K562 (cell line): ENCODE measurements around the gene USP31. TPM values are rescaled to one million over a fixed set of nuclear protein-coding genes. Genes with fewer than 3 reads are reported as not detected.

Source experiments
- ATAC-seq: fragments of 200-7000 bp; cut with Tn5 transposase; 3 replicates; pipeline ENCODE4 v1.9.1; 2020; ENCODE audit warnings: moderate library complexity
- BruUV-seq: library from RNA; stranded (reverse); fragments of 400-500 nt; replicated peaks from 2 replicates; lab custom pipeline; 2021; lab: Mats Ljungman, UMichigan
- CTCF ChIA-PET: fragments of 300-600 bp; formaldehyde crosslinking; extraction: SDS; loops from one replicate; lab custom pipeline; 2021; ENCODE audit warnings: low intra/inter-chr PET ratio; lab: Yijun Ruan, JAX
- POLR2A ChIA-PET: fragments of 300-600, 350-650 bp; sonication (Branson Sonifier 250); formaldehyde crosslinking; extraction: SDS; loops from one replicate; lab custom pipeline; 2021; ENCODE audit warnings: antibody characterized with exemption, inconsistent platforms; lab: Yijun Ruan, JAX
- DNase-seq, 4 experiments: peaks; one replicate each; pipeline versions ENCODE4 v3.0.0 to v3.0.0-alpha.2; 2011 to 2018; ENCODE audit warnings: low spot score in 3 of 4, mixed read lengths in 3 of 4; ENCODE audit errors: extremely low read depth in 1 of 4
- FAIRE-seq: peaks from 2 replicates; lab custom pipeline; 2011; peaks lifted over from hg19 to GRCh38; lab: Jason Lieb, UNC
- H2AFZ ChIP-seq: 2 replicates; pipeline ENCODE4 v1.6.0; 2011; ENCODE audit warnings: low read depth, low read length, control low read depth, inconsistent platforms
- H3K27ac ChIP-seq: fragments of 200-600 bp; 3 replicates; pipeline ENCODE4 v1.8.0; 2011; ENCODE audit warnings: low read depth, mild to moderate bottlenecking, control low read depth, inconsistent platforms, low read length, moderate library complexity, mixed read lengths; ENCODE audit errors: extremely low read depth
- H3K27me3 ChIP-seq, 2 experiments: fragments of 300-600 bp in 1 of 2; 2 replicates in 1 of 2; 3 replicates in 1 of 2; pipeline versions ENCODE4 v1.6.0 to v1.8.0; 2011; ENCODE audit warnings: inconsistent platforms in 2 of 2, low read length in 2 of 2, mild to moderate bottlenecking in 1 of 2, mixed read lengths in 1 of 2, moderate library complexity in 1 of 2; ENCODE audit not compliant: control insufficient read depth in 2 of 2, insufficient read depth in 2 of 2
- H3K36me3 ChIP-seq: fragments of 300-600 bp; 3 replicates; pipeline ENCODE4 v1.8.0; 2011; ENCODE audit warnings: mild to moderate bottlenecking, low read length, inconsistent platforms; ENCODE audit not compliant: control insufficient read depth, insufficient read depth
- H3K4me1 ChIP-seq, 2 experiments: fragments of 200-600 bp in 1 of 2; replicated peaks in 1 of 2; 2 replicates in 1 of 2; 3 replicates in 1 of 2; pipeline versions ENCODE4 v1.5.1 to v1.8.0; 2011; ENCODE audit warnings: inconsistent platforms in 2 of 2, low read length in 2 of 2, mild to moderate bottlenecking in 1 of 2, mixed read lengths in 1 of 2, moderate library complexity in 1 of 2; ENCODE audit not compliant: control insufficient read depth in 2 of 2, insufficient read depth in 2 of 2
- H3K4me2 ChIP-seq: 2 replicates; pipeline ENCODE4 v1.6.1; 2011; ENCODE audit warnings: low read length, control low read depth, inconsistent platforms, mixed read lengths; ENCODE audit not compliant: insufficient read depth
- H3K4me3 ChIP-seq: fragments of 200-600 bp; sonication (generic), shearing (Covaris generic); 2 replicates; pipeline ENCODE4 v1.5.1; 2016; ENCODE audit warnings: control low read depth, inconsistent platforms
- H3K79me2 ChIP-seq: fragments of 200-600 bp; 3 replicates; pipeline ENCODE4 v1.8.0; 2011; ENCODE audit warnings: low read length, inconsistent platforms; ENCODE audit not compliant: control insufficient read depth, insufficient read depth
- H3K9ac ChIP-seq, 2 experiments: 2 replicates each; pipeline versions ENCODE4 v1.6.0 to v1.6.1; 2011; ENCODE audit warnings: low read depth in 2 of 2, low read length in 2 of 2, control low read depth in 1 of 2, inconsistent platforms in 1 of 2, mild to moderate bottlenecking in 1 of 2, mixed read lengths in 1 of 2; ENCODE audit not compliant: insufficient read depth in 1 of 2
- H3K9me1 ChIP-seq: one replicate; pipeline ENCODE4 v1.6.0; 2011; ENCODE audit warnings: inconsistent platforms, mild to moderate bottlenecking, low read length, moderate library complexity; ENCODE audit not compliant: control insufficient read depth, insufficient read depth
- H3K9me3 ChIP-seq: replicated peaks from 2 replicates; pipeline ENCODE4 v1.5.1; 2011; ENCODE audit warnings: low read depth, low read length, inconsistent platforms; ENCODE audit not compliant: control insufficient read depth, insufficient read depth
- H4K20me1 ChIP-seq: replicated peaks from 2 replicates; pipeline ENCODE4 v1.6.1; 2011; ENCODE audit warnings: low read length, inconsistent platforms, mixed read lengths; ENCODE audit not compliant: control insufficient read depth, insufficient read depth
- HDAC8 ChIP-seq: fragments of 450-650 bp; IDR thresholded peaks from 2 replicates; pipeline ENCODE4 v1.6.1; 2016; ENCODE audit warnings: mild to moderate bottlenecking, missing genetic modification characterization, moderate library complexity, missing compliant biosample characterization
- JUNB ChIP-seq: fragments of 450-650 bp; formaldehyde crosslinking; conservative IDR thresholded peaks from 2 replicates; pipeline ENCODE4 v1.4.0; 2020; ENCODE audit warnings: mild to moderate bottlenecking
- NCOA4 ChIP-seq: fragments of 450-650 bp; IDR thresholded peaks from 2 replicates; pipeline ENCODE4 v1.6.1; 2018; ENCODE audit warnings: mild to moderate bottlenecking; ENCODE audit not compliant: partially characterized antibody
- PHF21A ChIP-seq: fragments of 450-650 bp; IDR thresholded peaks from 2 replicates; pipeline ENCODE4 v1.6.1; 2017; ENCODE audit warnings: low read depth, borderline replicate concordance
- SRSF7 ChIP-seq: fragments of 200-400 bp; formaldehyde crosslinking; optimal IDR thresholded peaks from 2 replicates; pipeline ENCODE3; 2017; ENCODE audit warnings: mild to moderate bottlenecking, low read depth, low read length
- TAL1 ChIP-seq: fragments of 450-650 bp; IDR thresholded peaks from 2 replicates; pipeline ENCODE4 v1.6.1; 2016; ENCODE audit warnings: mild to moderate bottlenecking
- TBP ChIP-seq: optimal IDR thresholded peaks from 2 replicates; pipeline ENCODE3; 2011; ENCODE audit warnings: low read depth, low read length, improper control_type of control experiment
- ZBTB17 ChIP-seq: fragments of 450-650 bp; formaldehyde crosslinking; IDR thresholded peaks from 2 replicates; pipeline ENCODE4 v1.4.0; 2020; ENCODE audit warnings: mild to moderate bottlenecking
- ZNF76 ChIP-seq: fragments of 250-450 bp; sonication (Bioruptor Pico); IDR thresholded peaks from 2 replicates; pipeline ENCODE4 v1.4.0; 2020; ENCODE audit warnings: mild to moderate bottlenecking, moderate library complexity, borderline replicate concordance
- WGBS: fragments of 100-300 bp; shearing (Covaris generic); methylation state at CpG from one replicate; pipeline ENCODE4 v1.1.6; 2016; ENCODE audit warnings: low coverage, mixed read lengths; ENCODE audit not compliant: insufficient coverage; ENCODE audit errors: missing lambda C conversion rate; 5-methylcytosine and 5-hydroxymethylcytosine counted together
- in situ Hi-C: fragments of 300-500 bp; cut with MboI; formaldehyde crosslinking; loops from 4 replicates; pipeline ENCODE4 v1.15.0; 2018; ENCODE audit warnings: inconsistent platforms, mixed read lengths
- intact Hi-C: fragments of 100-400 bp; cut with micrococcal nuclease; formaldehyde crosslinking; loops from 2 replicates; pipeline ENCODE4 v1.14.2; 2022
- polyA plus RNA-seq, 8 experiments: library from polyadenylated mRNA; depleted of rRNA in 4 of 8; stranded (reverse) in 5 of 8; unstranded in 3 of 8; fragments of >200 nt; fragmentation: Nextera tagmentation in 2 of 8; fragmentation: Illumina TruSeq in 1 of 8; extraction: Ambion mirVana in 2 of 8; extraction: Trizol in 1 of 8; gene quantifications; 2 replicates each; pipeline versions ENCODE4 v1.2.1 to v1.2.3, GENCODE V29; 2011 to 2014; ENCODE audit warnings: inconsistent platforms in 1 of 8, missing spikeins in 1 of 8
- total RNA-seq, 7 experiments: library from RNA; depleted of rRNA in 6 of 7; stranded (reverse); fragments of >200 nt in 6 of 7; fragmentation: Illumina TruSeq in 2 of 7; extraction: Trizol in 2 of 7; gene quantifications; 2 replicates each; pipeline versions ENCODE4 v1.2.1 to v1.2.3, GENCODE V29; 2011 to 2021; ENCODE audit warnings: low replicate concordance in 1 of 7
- TF ChIP-seq, protein P1 (sequence below): sonication (generic); formaldehyde crosslinking; IDR thresholded peaks from 2 replicates; pipeline ENCODE4 v1.4.0; 2020; ENCODE audit warnings: mild to moderate bottlenecking, missing genetic modification reagents
- TF ChIP-seq, protein P2 (sequence below): fragments of 250-450 bp; sonication (Bioruptor Pico); IDR thresholded peaks from 2 replicates; pipeline ENCODE4 v1.4.0; 2020
- TF ChIP-seq, protein P3 (sequence below): fragments of 250-450 bp; sonication (Bioruptor Pico); IDR thresholded peaks from 2 replicates; pipeline ENCODE4 v1.5.0; 2021
- TF ChIP-seq, protein P4 (sequence below): fragments of 250-450 bp; sonication (Bioruptor Pico); IDR thresholded peaks from 2 replicates; pipeline ENCODE4 v1.4.0; 2020

USP31 gene
- total and polyA plus RNA-seq, 9 of the 15 experiments (the other 6 are each of a cell fraction or from before 2014, with no cell fraction given) = 0.56 to 4.9 (median 2.9) TPM

DNA sequence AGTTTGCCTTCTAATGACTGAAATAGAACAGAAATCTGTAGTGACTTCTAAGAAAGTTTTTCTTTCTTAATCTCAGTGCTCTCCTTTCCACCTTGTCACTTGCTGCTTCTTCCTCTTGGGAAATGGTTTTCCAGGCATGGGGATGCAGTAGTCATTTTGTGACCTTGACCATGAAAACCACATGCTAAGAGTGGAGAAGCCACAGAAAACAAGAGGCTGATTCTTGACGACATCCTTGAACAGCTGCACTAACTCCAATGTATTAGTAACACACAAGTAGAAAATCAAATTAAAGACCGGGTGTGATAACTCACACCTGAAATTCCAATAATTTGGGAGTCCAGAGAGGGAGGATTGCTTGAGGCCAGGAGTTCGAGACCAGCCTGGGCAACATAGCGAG is 15.5 kb upstream of the USP31 start:
- ChIA-PET POLR2A (no interaction called here), CTCF (no interaction called here)
- DNase-seq = no peak
- Histone ChIP-seq H3K27ac (no peak overlapping the region), H3K79me2 (no peaks in the 10 kb centered on the region), H3K9me1 (no peaks in the 10 kb centered on the region), H3K4me1 (no peaks in the 10 kb centered on the region), H3K4me2 (no peak overlapping the region), H3K4me3 (no peak overlapping the region), H3K36me3 (no peaks in the 10 kb centered on the region), H3K27me3 (peaks cover 2 to 3% of the 10 kb centered on the region in 2 experiments; a peak in 2 of 5 replicates), H4K20me1 (no peaks in the 10 kb centered on the region), H3K9me3 (peaks cover 4% of the 10 kb centered on the region; the same call in 1 of the 2 replicates), H2AFZ (no peak overlapping the region), H3K9ac (no peak overlapping the region)
- no TSS peak for BruUV-seq
- TF ChIP-seq, protein P1, sequence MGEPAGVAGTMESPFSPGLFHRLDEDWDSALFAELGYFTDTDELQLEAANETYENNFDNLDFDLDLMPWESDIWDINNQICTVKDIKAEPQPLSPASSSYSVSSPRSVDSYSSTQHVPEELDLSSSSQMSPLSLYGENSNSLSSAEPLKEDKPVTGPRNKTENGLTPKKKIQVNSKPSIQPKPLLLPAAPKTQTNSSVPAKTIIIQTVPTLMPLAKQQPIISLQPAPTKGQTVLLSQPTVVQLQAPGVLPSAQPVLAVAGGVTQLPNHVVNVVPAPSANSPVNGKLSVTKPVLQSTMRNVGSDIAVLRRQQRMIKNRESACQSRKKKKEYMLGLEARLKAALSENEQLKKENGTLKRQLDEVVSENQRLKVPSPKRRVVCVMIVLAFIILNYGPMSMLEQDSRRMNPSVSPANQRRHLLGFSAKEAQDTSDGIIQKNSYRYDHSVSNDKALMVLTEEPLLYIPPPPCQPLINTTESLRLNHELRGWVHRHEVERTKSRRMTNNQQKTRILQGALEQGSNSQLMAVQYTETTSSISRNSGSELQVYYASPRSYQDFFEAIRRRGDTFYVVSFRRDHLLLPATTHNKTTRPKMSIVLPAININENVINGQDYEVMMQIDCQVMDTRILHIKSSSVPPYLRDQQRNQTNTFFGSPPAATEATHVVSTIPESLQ (CRISPR knock-in tag) = no peak
- TF ChIP-seq PHF21A (no peak), ZBTB17 (CRISPR knock-in tag) (no peak), HDAC8 (tag) (no peak), TBP (no peak), TAL1 (no peak), JUNB (no peak), NCOA4 (no peak), SRSF7 (no peak), ZNF76 (CRISPR knock-in tag) (no peak)
- TF ChIP-seq, protein P2, sequence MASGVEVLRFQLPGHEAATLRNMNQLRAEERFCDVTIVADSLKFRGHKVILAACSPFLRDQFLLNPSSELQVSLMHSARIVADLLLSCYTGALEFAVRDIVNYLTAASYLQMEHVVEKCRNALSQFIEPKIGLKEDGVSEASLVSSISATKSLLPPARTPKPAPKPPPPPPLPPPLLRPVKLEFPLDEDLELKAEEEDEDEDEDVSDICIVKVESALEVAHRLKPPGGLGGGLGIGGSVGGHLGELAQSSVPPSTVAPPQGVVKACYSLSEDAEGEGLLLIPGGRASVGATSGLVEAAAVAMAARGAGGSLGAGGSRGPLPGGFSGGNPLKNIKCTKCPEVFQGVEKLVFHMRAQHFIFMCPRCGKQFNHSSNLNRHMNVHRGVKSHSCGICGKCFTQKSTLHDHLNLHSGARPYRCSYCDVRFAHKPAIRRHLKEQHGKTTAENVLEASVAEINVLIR (CRISPR knock-in tag) = no peak
- TF ChIP-seq, protein P3, sequence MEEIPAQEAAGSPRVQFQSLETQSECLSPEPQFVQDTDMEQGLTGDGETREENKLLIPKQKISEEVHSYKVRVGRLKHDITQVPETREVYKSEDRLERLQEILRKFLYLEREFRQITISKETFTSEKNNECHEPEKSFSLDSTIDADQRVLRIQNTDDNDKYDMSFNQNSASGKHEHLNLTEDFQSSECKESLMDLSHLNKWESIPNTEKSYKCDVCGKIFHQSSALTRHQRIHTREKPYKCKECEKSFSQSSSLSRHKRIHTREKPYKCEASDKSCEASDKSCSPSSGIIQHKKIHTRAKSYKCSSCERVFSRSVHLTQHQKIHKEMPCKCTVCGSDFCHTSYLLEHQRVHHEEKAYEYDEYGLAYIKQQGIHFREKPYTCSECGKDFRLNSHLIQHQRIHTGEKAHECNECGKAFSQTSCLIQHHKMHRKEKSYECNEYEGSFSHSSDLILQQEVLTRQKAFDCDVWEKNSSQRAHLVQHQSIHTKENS = no peak
- TF ChIP-seq, protein P4, sequence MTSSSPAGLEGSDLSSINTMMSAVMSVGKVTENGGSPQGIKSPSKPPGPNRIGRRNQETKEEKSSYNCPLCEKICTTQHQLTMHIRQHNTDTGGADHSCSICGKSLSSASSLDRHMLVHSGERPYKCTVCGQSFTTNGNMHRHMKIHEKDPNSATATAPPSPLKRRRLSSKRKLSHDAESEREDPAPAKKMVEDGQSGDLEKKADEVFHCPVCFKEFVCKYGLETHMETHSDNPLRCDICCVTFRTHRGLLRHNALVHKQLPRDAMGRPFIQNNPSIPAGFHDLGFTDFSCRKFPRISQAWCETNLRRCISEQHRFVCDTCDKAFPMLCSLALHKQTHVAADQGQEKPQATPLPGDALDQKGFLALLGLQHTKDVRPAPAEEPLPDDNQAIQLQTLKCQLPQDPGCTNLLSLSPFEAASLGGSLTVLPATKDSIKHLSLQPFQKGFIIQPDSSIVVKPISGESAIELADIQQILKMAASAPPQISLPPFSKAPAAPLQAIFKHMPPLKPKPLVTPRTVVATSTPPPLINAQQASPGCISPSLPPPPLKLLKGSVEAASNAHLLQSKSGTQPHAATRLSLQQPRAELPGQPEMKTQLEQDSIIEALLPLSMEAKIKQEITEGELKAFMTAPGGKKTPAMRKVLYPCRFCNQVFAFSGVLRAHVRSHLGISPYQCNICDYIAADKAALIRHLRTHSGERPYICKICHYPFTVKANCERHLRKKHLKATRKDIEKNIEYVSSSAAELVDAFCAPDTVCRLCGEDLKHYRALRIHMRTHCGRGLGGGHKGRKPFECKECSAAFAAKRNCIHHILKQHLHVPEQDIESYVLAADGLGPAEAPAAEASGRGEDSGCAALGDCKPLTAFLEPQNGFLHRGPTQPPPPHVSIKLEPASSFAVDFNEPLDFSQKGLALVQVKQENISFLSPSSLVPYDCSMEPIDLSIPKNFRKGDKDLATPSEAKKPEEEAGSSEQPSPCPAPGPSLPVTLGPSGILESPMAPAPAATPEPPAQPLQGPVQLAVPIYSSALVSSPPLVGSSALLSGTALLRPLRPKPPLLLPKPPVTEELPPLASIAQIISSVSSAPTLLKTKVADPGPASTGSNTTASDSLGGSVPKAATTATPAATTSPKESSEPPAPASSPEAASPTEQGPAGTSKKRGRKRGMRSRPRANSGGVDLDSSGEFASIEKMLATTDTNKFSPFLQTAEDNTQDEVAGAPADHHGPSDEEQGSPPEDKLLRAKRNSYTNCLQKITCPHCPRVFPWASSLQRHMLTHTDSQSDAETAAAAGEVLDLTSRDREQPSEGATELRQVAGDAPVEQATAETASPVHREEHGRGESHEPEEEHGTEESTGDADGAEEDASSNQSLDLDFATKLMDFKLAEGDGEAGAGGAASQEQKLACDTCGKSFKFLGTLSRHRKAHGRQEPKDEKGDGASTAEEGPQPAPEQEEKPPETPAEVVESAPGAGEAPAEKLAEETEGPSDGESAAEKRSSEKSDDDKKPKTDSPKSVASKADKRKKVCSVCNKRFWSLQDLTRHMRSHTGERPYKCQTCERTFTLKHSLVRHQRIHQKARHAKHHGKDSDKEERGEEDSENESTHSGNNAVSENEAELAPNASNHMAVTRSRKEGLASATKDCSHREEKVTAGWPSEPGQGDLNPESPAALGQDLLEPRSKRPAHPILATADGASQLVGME (CRISPR knock-in tag) = no peak
- intact Hi-C loops = no loop called here
- WGBS = 2% methylated on average over 4 of the region's 4 CpGs
- FAIRE-seq = no peak
- in situ Hi-C loops = no loop called here
- ATAC-seq = no peak
